Kidney (tissue), 14 donors: ENCODE results near the gene MAP1A. TPM values are rescaled to one million over a fixed set of nuclear protein-coding genes. Genes with fewer than 3 reads are reported as not detected.

ENCODE experiments used
- DNase-seq, 5 donors: peaks; one replicate each; pipeline ENCODE4 v3.0.0-alpha.2; 2013 to 2020
- FAIRE-seq: peaks from 2 replicates; lab custom pipeline; 2012; peaks lifted over from hg19 to GRCh38; lab: Jason Lieb, UNC
- H3K27ac ChIP-seq, 2 donors: one replicate each; pipeline ENCODE4 v1.7.0; 2013; ENCODE audit warnings: low read depth in 2 of 2, low read length in 2 of 2, inconsistent platforms in 1 of 2
- H3K27me3 ChIP-seq: one replicate; pipeline ENCODE4 v1.7.1; 2013; ENCODE audit warnings: low read length, inconsistent platforms; ENCODE audit not compliant: control insufficient read depth, insufficient read depth
- H3K36me3 ChIP-seq, 3 donors: one replicate each; pipeline versions ENCODE4 v1.7.0 to v1.7.1; 2013; ENCODE audit warnings: low read length in 3 of 3, control low read depth in 1 of 3, inconsistent platforms in 1 of 3; ENCODE audit not compliant: insufficient read depth in 3 of 3, control insufficient read depth in 2 of 3
- H3K4me1 ChIP-seq, 3 donors: one replicate each; pipeline versions ENCODE4 v1.7.0 to v1.7.1; 2013; ENCODE audit warnings: low read length in 3 of 3, inconsistent platforms in 1 of 3, low read depth in 1 of 3; ENCODE audit not compliant: control insufficient read depth in 2 of 3, insufficient read depth in 2 of 3
- H3K4me3 ChIP-seq, 3 donors: one replicate each; pipeline versions ENCODE4 v1.7.0 to v1.8.1; 2013; ENCODE audit warnings: low read length in 3 of 3, control low read depth in 1 of 3, inconsistent platforms in 1 of 3
- H3K9ac ChIP-seq, 3 donors: one replicate each; pipeline versions ENCODE4 v1.7.0 to v1.7.1; 2013; ENCODE audit warnings: low read length in 3 of 3, control low read depth in 1 of 3, inconsistent platforms in 1 of 3
- H3K9me3 ChIP-seq, 3 donors: one replicate each; pipeline versions ENCODE4 v1.7.0 to v1.7.1; 2013; ENCODE audit warnings: low read length in 3 of 3, control low read depth in 1 of 3, inconsistent platforms in 1 of 3; ENCODE audit not compliant: control insufficient read depth in 2 of 3, insufficient read depth in 1 of 3
- intact Hi-C: fragments of 100-400 bp; cut with DNase I; formaldehyde crosslinking; loops from one replicate; pipeline ENCODE4 v1.11.1; 2022
- polyA plus RNA-seq: library from polyadenylated mRNA; stranded (reverse); fragments of 350-450 nt; fragmentation: Illumina TruSeq; extraction: RNeasy Lipid Tissue Mini Kit (QIAGEN cat#74804); gene quantifications from one replicate; pipeline ENCODE4 v1.2.3, GENCODE V29; 2014; ENCODE audit warnings: low read depth, low replicate concordance; ENCODE audit not compliant: insufficient read depth
- total RNA-seq: library from RNA; stranded (reverse); fragmentation: NEBNext Ultra II Directional; extraction: Animal tissue kit (Norgen Biotek cat#: 25700); gene quantifications from one replicate; pipeline ENCODE4 v1.2.1, GENCODE V29; 2021
- TF ChIP-seq, protein P1 (sequence below): IDR thresholded peaks from 3 replicates; pipeline ENCODE4 v1.5.1; 2012; ENCODE audit warnings: mild to moderate bottlenecking, moderate library complexity, borderline replicate concordance; ENCODE audit not compliant: insufficient read depth; ENCODE audit errors: extremely low read depth
- donor health status: control.
- donor health status: control.
- donor health status: control.
- donor health status: control.
- donor health status: control.
- donor health status: DM: yes; HTN: yes; CAD: no.
- donor health status: Normal renal cell carcinoma (clear cell type).

MAP1A gene
- total and polyA plus RNA-seq, 2 donors from 2014 or later = 2.7 to 9.3 TPM

- intact Hi-C loops = no loop called here
- Histone ChIP-seq H3K4me3 (no peak overlapping the region), H3K9me3 (no peaks in the 10 kb centered on the region), H3K27ac (no peak overlapping the region), H3K27me3 (no peaks in the 10 kb centered on the region), H3K4me1 (no peaks in the 10 kb centered on the region), H3K9ac (no peak overlapping the region), H3K36me3 (no peaks in the 10 kb centered on the region)
- DNase-seq (no peak), FAIRE-seq (no peak)
- TF ChIP-seq, protein P1, sequence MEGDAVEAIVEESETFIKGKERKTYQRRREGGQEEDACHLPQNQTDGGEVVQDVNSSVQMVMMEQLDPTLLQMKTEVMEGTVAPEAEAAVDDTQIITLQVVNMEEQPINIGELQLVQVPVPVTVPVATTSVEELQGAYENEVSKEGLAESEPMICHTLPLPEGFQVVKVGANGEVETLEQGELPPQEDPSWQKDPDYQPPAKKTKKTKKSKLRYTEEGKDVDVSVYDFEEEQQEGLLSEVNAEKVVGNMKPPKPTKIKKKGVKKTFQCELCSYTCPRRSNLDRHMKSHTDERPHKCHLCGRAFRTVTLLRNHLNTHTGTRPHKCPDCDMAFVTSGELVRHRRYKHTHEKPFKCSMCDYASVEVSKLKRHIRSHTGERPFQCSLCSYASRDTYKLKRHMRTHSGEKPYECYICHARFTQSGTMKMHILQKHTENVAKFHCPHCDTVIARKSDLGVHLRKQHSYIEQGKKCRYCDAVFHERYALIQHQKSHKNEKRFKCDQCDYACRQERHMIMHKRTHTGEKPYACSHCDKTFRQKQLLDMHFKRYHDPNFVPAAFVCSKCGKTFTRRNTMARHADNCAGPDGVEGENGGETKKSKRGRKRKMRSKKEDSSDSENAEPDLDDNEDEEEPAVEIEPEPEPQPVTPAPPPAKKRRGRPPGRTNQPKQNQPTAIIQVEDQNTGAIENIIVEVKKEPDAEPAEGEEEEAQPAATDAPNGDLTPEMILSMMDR = no peak
These were observed 28.0 kb downstream of the MAP1A start for GRCh38 chr15:43545426-43545825.

DNA sequence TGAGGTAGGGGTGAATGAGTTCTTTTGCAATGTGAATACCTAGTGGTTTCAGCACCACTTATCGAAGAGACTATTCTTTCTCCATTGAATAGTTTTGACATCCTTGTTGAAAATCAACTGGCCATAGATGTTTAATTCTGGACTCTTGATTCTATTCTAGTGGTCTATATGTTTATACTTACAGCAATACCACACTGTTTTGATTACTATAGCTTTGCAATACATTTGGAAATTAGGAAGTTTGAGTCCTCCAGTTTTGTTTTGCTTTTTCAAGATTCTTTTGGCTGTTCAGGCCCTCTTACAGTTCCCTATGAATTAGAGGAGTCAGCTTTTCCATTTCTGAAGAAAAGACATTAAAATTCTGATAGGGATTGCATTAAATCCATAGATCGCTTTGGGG, 30.1 kb downstream of the MAP1A start:
- Histone ChIP-seq H3K9ac (no peak overlapping the region), H3K27ac (no peak overlapping the region), H3K9me3 (no peaks in the 10 kb centered on the region), H3K4me1 (no peaks in the 10 kb centered on the region), H3K27me3 (no peaks in the 10 kb centered on the region), H3K4me3 (no peak overlapping the region), H3K36me3 (no peaks in the 10 kb centered on the region)
- DNase-seq (no peak), FAIRE-seq (no peak)
- TF ChIP-seq, protein P1 = no peak
- intact Hi-C loops = no loop called here

DNA sequence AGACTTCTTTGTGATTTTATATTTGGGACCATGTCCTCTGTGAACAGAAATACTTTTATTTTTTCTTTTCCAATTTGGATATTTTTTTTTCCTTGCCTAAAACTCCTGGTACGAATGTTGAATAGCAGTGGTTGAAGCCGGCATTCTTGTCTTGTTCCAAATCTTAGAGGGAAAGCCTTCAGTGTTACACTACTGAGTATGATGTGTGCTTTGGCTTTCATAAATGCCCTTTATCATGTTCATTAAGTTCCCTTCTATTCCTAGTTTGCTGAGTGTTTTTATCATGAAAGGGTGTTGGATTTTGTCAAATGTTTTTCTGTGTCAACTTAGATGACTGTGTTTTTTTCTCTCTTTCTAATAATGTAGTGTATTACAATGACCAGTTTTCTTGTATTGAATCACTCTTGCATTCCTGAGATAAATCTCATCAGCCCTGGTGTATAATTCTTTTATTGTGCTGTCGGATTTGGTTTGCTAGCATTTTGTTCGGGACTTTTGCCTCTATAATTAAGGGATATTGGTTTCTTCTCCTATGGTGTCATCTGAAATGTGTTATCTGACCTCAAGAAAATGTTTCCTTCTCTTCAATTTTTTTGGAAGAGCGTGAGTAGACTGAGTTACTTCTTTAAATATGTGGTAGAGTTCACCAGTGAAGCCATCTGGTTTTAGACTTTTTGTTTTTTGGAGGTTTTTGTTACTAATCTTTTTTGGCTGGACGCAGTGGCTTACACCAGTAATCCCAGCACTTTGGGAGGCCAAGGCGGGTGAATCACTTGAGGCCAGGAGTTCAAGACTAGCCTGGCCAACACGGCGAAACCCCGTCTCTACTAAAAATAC, 33.3 kb downstream of the MAP1A start:
- no peak for FAIRE-seq
- no peaks in the 10 kb centered on the region for H3K9me3 ChIP-seq
- TF ChIP-seq, protein P1 = no peak
- no peak overlapping the region for H3K9ac ChIP-seq
- no peaks in the 10 kb centered on the region for H3K4me1 ChIP-seq
- H3K4me3 ChIP-seq = no peak overlapping the region
- H3K36me3 ChIP-seq = no peaks in the 10 kb centered on the region
- no peaks in the 10 kb centered on the region for H3K27me3 ChIP-seq
- H3K27ac ChIP-seq = no peak overlapping the region
- DNase-seq = no peak
- intact Hi-C loops = no loop called here

DNA sequence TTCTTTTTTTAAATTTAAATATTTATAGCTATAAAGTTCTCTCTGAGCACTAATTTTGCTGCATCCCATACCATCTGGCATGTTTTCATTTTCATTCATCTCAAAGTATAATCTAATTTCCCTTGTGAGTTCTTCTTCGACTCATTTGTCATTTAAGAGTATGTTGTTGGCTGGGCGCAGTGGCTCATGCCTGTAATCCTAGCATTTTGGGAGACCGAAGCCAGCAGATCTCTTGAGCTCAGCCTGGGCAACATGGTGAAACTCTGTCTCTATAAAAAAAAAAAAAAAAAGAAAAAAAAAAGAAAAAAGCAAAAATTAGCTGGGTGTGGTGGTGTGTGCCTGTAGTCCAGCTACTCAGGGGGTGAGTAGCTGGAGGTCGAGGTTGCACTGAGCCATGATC, 34.8 kb downstream of the MAP1A start:
- H3K4me3 ChIP-seq = no peak overlapping the region
- FAIRE-seq (no peak), DNase-seq (no peak)
- no peaks in the 10 kb centered on the region for H3K9me3 ChIP-seq
- no peaks in the 10 kb centered on the region for H3K4me1 ChIP-seq
- H3K27me3 ChIP-seq = no peaks in the 10 kb centered on the region
- intact Hi-C loops = no loop called here
- no peaks in the 10 kb centered on the region for H3K36me3 ChIP-seq
- H3K27ac ChIP-seq = no peak overlapping the region
- TF ChIP-seq, protein P1 = no peak
- H3K9ac ChIP-seq = no peak overlapping the region
